Neuron (in vitro differentiated cells): ENCODE results near the gene GJB1.

Experiments used
- H2AFZ ChIP-seq: one replicate; pipeline ENCODE4 v1.6.1; 2013; ENCODE audit warnings: low read depth, mild to moderate bottlenecking, inconsistent platforms, low read length, moderate library complexity
- H3K27me3 ChIP-seq: one replicate; pipeline ENCODE4 v1.6.1; 2013; ENCODE audit warnings: low read length; ENCODE audit not compliant: insufficient read depth
- H3K36me3 ChIP-seq: one replicate; pipeline ENCODE4 v1.6.1; 2013; ENCODE audit warnings: low read length; ENCODE audit not compliant: insufficient read depth
- H3K4me1 ChIP-seq: one replicate; pipeline ENCODE4 v1.6.1; 2013; ENCODE audit warnings: low read length; ENCODE audit not compliant: insufficient read depth
- H3K4me3 ChIP-seq: 2 replicates; pipeline ENCODE4 v1.5.1; 2013; ENCODE audit warnings: mild to moderate bottlenecking, low read length, moderate library complexity
- H3K9me3 ChIP-seq: one replicate; pipeline ENCODE4 v1.6.1; 2013; ENCODE audit warnings: low read length

Gene GJB1

GRCh38 chrX:71224098-71224708 is 1.2 kb downstream of the GJB1 start:
- no peaks in the 10 kb centered on the region for H3K36me3 ChIP-seq
- H3K9me3 ChIP-seq, result no peaks in the 10 kb centered on the region
- no peaks in the 10 kb centered on the region for H3K4me1 ChIP-seq
- no peak overlapping the region for H3K4me3 ChIP-seq
- no peak overlapping the region for H2AFZ ChIP-seq
- no peaks in the 10 kb centered on the region for H3K27me3 ChIP-seq

DNA sequence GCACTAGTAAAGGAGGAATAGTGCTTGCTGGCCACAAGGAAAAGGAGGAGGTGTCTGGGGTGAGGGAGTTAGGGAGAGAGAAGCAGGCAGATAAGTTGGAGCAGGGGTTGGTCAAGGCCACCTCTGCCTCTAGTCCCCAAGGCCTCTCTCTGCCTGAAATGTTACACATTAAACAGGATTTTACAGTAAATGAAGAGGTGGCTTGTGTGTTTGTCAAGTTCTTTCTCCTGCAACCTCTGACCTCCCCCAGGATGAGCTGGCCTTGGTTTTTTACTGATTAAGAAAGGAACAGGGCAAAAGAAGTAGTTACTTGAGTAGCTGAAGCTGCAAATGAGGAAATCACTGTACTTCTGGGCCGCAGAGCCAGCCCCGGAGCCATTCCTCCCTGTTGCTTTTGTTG is 2.0 kb downstream of the GJB1 start:
- H3K27me3 ChIP-seq, result no peaks in the 10 kb centered on the region
- no peak overlapping the region for H3K4me3 ChIP-seq
- H3K4me1 ChIP-seq, result no peaks in the 10 kb centered on the region
- H3K9me3 ChIP-seq, result no peaks in the 10 kb centered on the region
- no peaks in the 10 kb centered on the region for H3K36me3 ChIP-seq
- no peak overlapping the region for H2AFZ ChIP-seq

- H3K4me3 ChIP-seq, result no peak overlapping the region
- H3K9me3 ChIP-seq, result no peaks in the 10 kb centered on the region
- H3K36me3 ChIP-seq, result no peaks in the 10 kb centered on the region
- H3K4me1 ChIP-seq, result no peaks in the 10 kb centered on the region
- no peaks in the 10 kb centered on the region for H3K27me3 ChIP-seq
- H2AFZ ChIP-seq, result no peak overlapping the region
These were observed 2.7 kb downstream of the GJB1 start for GRCh38 chrX:71225676-71226075.

GRCh38 chrX:71227370-71228062 is 4.5 kb downstream of the GJB1 start:
- no peak overlapping the region for H3K4me3 ChIP-seq
- H3K36me3 ChIP-seq, result no peaks in the 10 kb centered on the region
- H3K9me3 ChIP-seq, result no peaks in the 10 kb centered on the region
- H3K4me1 ChIP-seq, result no peaks in the 10 kb centered on the region
- no peaks in the 10 kb centered on the region for H3K27me3 ChIP-seq
- no peak overlapping the region for H2AFZ ChIP-seq

DNA sequence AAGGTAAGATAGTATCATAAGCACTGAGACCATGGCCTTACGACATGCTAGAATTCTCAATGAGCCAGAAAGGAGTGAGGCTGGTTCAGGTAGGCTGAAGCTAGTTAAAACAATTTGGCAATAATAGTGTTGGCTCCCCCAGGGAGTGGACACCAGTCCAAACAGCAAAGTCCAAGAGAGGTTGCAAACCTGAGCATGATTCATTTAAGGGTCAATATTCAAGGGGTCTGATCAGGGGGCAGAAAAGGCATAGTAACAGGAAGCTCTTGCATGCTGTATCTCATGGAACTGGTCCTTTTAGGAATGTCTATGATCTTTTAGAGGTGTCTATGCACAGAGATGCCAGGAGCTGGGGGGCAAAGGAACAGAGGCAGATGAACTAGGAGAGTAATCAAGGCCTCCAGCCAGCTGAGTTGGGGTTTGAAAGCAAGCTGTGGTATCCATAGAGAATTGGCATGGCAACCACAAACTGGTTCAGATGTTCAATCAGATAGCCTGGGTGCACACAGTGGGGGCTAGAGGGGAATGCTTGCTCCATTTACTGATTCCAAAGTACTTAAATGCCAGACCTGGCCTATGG is 5.1 kb downstream of the GJB1 start:
- no peaks in the 10 kb centered on the region for H3K36me3 ChIP-seq
- no peaks in the 10 kb centered on the region for H3K4me1 ChIP-seq
- no peak overlapping the region for H2AFZ ChIP-seq
- no peaks in the 10 kb centered on the region for H3K27me3 ChIP-seq
- H3K4me3 ChIP-seq, result no peak overlapping the region
- no peaks in the 10 kb centered on the region for H3K9me3 ChIP-seq

DNA sequence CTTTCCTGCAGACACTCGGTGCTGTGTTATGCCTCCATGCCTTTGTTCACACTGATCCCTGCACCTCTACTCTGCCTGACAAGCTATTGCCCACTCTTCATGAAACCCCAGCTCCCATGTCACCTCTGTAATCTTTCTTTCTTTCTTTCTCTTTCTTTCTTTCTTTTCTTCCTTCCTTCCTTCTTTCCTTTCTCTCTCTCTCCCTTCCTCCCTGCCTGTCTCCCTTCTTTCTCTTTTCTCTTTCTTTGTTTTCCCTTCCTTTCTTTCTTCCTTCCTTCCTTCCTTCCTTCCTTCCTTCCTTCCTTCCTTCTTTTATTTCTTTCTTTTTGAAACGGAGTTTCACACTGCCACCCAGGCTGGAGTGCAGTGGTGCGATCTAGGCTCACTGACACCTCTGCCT is 12.5 kb downstream of the GJB1 start:
- no peaks in the 10 kb centered on the region for H3K27me3 ChIP-seq
- H3K9me3 ChIP-seq, result no peaks in the 10 kb centered on the region
- peaks cover 10% of the 10 kb centered on the region for H3K36me3 ChIP-seq
- no peak overlapping the region for H2AFZ ChIP-seq
- H3K4me3 ChIP-seq, result no peak overlapping the region
- H3K4me1 ChIP-seq, result no peaks in the 10 kb centered on the region

- Histone ChIP-seq H3K9me3 (no peaks in the 10 kb centered on the region), H3K27me3 (no peaks in the 10 kb centered on the region), H3K4me3 (no peak overlapping the region), H2AFZ (no peak overlapping the region), H3K36me3 (peaks cover 21% of the 10 kb centered on the region), H3K4me1 (no peaks in the 10 kb centered on the region)
These were observed 13.8 kb downstream of the GJB1 start for GRCh38 chrX:71236836-71237235.

DNA sequence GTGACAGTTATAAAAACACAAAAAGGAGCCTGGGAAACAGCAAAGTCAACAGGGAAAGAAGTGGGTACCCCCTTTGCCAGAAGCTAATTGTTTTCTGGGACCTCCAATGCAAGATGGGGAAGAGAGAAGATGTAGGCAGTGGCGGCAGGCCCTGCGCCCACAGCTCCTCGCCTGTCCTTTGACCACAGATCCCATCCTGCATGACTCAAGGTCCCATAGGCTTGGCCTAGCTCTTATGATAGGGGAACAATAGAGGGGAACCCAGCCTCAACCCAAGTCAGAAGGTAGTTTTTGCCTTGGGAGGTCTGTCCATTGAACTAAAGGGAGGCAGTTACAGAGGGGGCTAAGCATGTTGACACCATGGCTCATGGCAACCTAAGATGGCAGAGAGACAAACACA is 16.8 kb downstream of the GJB1 start:
- Histone ChIP-seq H3K4me3 (no peak overlapping the region), H3K36me3 (peaks cover 50% of the 10 kb centered on the region), H3K27me3 (no peaks in the 10 kb centered on the region), H2AFZ (no peak overlapping the region), H3K4me1 (no peaks in the 10 kb centered on the region), H3K9me3 (no peaks in the 10 kb centered on the region)

GRCh38 chrX:71241301-71241700 is 18.3 kb downstream of the GJB1 start:
- Histone ChIP-seq H3K4me3 (no peak overlapping the region), H3K9me3 (no peaks in the 10 kb centered on the region), H3K27me3 (no peaks in the 10 kb centered on the region), H3K36me3 (peaks cover 64% of the 10 kb centered on the region), H3K4me1 (no peaks in the 10 kb centered on the region), H2AFZ (no peak overlapping the region)

GRCh38 chrX:71244359-71245128 is 21.5 kb downstream of the GJB1 start:
- Histone ChIP-seq H3K27me3 (no peaks in the 10 kb centered on the region), H3K4me3 (no peak overlapping the region), H3K4me1 (no peaks in the 10 kb centered on the region), H3K9me3 (no peaks in the 10 kb centered on the region), H2AFZ (no peak overlapping the region), H3K36me3 (peaks cover 88% of the 10 kb centered on the region)

GRCh38 chrX:71245159-71245558 is 22.1 kb downstream of the GJB1 start:
- no peak overlapping the region for H3K4me3 ChIP-seq
- no peaks in the 10 kb centered on the region for H3K4me1 ChIP-seq
- no peak overlapping the region for H2AFZ ChIP-seq
- H3K27me3 ChIP-seq, result no peaks in the 10 kb centered on the region
- H3K36me3 ChIP-seq, result peaks cover 88% of the 10 kb centered on the region
- H3K9me3 ChIP-seq, result no peaks in the 10 kb centered on the region

GRCh38 chrX:71250841-71251240 is 27.8 kb downstream of the GJB1 start:
- Histone ChIP-seq H2AFZ (no peak overlapping the region), H3K4me3 (no peak overlapping the region), H3K9me3 (no peaks in the 10 kb centered on the region), H3K4me1 (peaks cover 17% of the 10 kb centered on the region), H3K27me3 (no peaks in the 10 kb centered on the region), H3K36me3 (peaks cover 47% of the 10 kb centered on the region)

DNA sequence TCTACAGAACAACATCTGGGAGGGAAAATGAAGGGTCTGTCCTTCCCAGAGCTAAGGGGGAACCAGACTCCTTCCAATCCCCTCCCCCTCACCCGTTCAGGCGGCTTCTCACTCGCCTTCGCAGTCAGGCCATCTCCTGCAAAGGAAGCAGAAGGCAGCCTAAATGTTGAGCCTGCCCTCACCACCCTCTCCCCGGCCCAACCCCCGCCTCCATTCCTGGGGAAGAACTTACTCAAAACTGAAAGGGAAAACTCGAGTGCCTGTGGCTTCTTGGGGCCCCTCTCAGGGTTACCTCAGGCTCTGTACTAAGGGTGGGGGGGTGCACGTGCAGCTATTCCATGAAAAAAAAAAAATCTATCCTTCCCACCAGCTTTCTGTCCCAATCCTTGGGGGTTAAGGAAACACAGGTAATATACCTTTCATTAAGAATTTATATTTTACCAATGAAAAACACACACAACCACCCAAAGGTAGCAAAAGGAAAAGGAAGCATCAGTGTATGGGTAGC is 28.5 kb downstream of the GJB1 start:
- Histone ChIP-seq H2AFZ (no peak overlapping the region), H3K36me3 (peaks cover 41% of the 10 kb centered on the region), H3K4me1 (peaks cover 17% of the 10 kb centered on the region), H3K9me3 (no peaks in the 10 kb centered on the region), H3K27me3 (no peaks in the 10 kb centered on the region), H3K4me3 (no peak overlapping the region)
